ENCODE measurements around the gene PAX5.

PAX5 gene

GRCh38 chr9:36961051-36961450, 73.0 kb downstream of the PAX5 start:
- TF ChIP-seq CTCF (IDR thresholded peaks at IDR 0.05; ENCODE audit: control insufficient read depth, extremely low read depth, insufficient read depth) = no peak
- no peak for DNase-seq (ENCODE audit: low read depth)

GRCh38 chr9:36960575-36960955, 73.5 kb downstream of the PAX5 start:
- no peak overlapping the region for H3K4me3 ChIP-seq (ENCODE audit: low read depth, low read length)
- no peak for DNase-seq (ENCODE audit: low read depth)
- no peak for TF ChIP-seq CTCF (IDR thresholded peaks at IDR 0.05; ENCODE audit: control insufficient read depth, extremely low read depth, insufficient read depth)

More at GRCh38 chr9:36961051-36961450, 73.0 kb downstream of the PAX5 start:
- no peak overlapping the region for H3K4me3 ChIP-seq (ENCODE audit: low read depth, low read length)

GRCh38 chr9:36959681-36960574, 74.1 kb downstream of the PAX5 start:
- TF ChIP-seq CTCF (IDR thresholded peaks at IDR 0.05; ENCODE audit: control insufficient read depth, extremely low read depth, insufficient read depth) = no peak
- H3K4me3 ChIP-seq (ENCODE audit: low read depth, low read length) = no peak overlapping the region
- DNase-seq (ENCODE audit: low read depth) = no peak

- H3K4me3 ChIP-seq (ENCODE audit: low read depth, low read length) = no peak overlapping the region
- no peak for TF ChIP-seq CTCF (IDR thresholded peaks at IDR 0.05; ENCODE audit: control insufficient read depth, extremely low read depth, insufficient read depth)
- no peak for DNase-seq (ENCODE audit: low read depth)
These were observed 77.2 kb downstream of the PAX5 start for GRCh38 chr9:36956908-36957307.

- no peak for TF ChIP-seq CTCF (IDR thresholded peaks at IDR 0.05; ENCODE audit: control insufficient read depth, extremely low read depth, insufficient read depth)
- DNase-seq (ENCODE audit: low read depth) = no peak
- H3K4me3 ChIP-seq (ENCODE audit: low read depth, low read length) = no peak overlapping the region
These were observed 83.7 kb downstream of the PAX5 start for GRCh38 chr9:36950389-36950788.

- no peak for DNase-seq (ENCODE audit: low read depth)
- H3K4me3 ChIP-seq (ENCODE audit: low read depth, low read length) = no peak overlapping the region
- TF ChIP-seq CTCF (IDR thresholded peaks at IDR 0.05; ENCODE audit: control insufficient read depth, extremely low read depth, insufficient read depth) = no peak
These were observed 84.6 kb downstream of the PAX5 start for GRCh38 chr9:36949466-36949865.

GRCh38 chr9:36948051-36948450, 86.0 kb downstream of the PAX5 start:
- DNase-seq (ENCODE audit: low read depth) = no peak
- TF ChIP-seq CTCF (IDR thresholded peaks at IDR 0.05; ENCODE audit: control insufficient read depth, extremely low read depth, insufficient read depth) = no peak
- H3K4me3 ChIP-seq (ENCODE audit: low read depth, low read length) = no peak overlapping the region
